ENCODE measurements around the gene KIFC1. TPM values are rescaled to one million over a fixed set of nuclear protein-coding genes. Genes with fewer than 3 reads are reported as not detected.

Gene KIFC1
- total and polyA plus RNA-seq, 9 of the 15 experiments (the other 6 are each of a cell fraction or from before 2014, with no cell fraction given) = 1.3 to 95.2 (median 76.9) TPM

DNA sequence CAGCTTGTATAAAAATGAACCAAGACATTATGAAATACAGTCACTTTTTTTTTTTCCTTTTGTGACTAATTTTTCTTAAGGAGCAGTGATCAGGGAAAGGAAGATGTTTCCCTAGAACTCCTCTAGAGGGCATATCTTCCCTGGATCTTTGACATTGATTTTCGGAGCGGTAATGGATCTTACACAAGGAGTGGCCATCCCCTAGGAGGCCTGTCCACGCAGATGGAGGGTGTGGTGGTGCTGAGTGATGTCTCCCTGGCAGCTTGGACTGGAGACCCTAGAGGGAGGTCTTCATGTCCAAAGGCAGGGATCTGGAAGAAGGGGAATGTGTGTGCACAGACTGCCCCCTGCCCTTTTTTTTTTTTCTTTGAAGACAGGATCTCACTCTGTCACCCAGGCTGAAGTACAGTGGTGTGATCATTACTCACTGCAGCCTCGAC lies 7.0 kb upstream of the KIFC1 start (continued):
- TF ChIP-seq MAZ (CRISPR knock-in tag; conservative IDR thresholded peaks at IDR 0.05 in 1 of 2, IDR thresholded peaks at IDR 0.05 in 1 of 2) (peak in 1 of 2 experiments; percentile 34; a peak in 1 of 4 replicates), SMAD4 (CRISPR knock-in tag; conservative IDR thresholded peaks at IDR 0.05) (0 out of 2 replicates have a peak, but pooled peaks have one; percentile 33), CHD2 (IDR thresholded peaks at IDR 0.05; ENCODE audit: low read depth, low read length) (no peak), NR2C1 (IDR thresholded peaks at IDR 0.05) (no peak), NR2C1 (tag; IDR thresholded peaks at IDR 0.05) (0 out of 2 replicates have a peak, but pooled peaks have one; percentile 10), ERF (CRISPR knock-in tag; IDR thresholded peaks at IDR 0.05) (no peak), PTRF (tag; IDR thresholded peaks at IDR 0.05) (no peak)
- TF ChIP-seq, protein P1, sequence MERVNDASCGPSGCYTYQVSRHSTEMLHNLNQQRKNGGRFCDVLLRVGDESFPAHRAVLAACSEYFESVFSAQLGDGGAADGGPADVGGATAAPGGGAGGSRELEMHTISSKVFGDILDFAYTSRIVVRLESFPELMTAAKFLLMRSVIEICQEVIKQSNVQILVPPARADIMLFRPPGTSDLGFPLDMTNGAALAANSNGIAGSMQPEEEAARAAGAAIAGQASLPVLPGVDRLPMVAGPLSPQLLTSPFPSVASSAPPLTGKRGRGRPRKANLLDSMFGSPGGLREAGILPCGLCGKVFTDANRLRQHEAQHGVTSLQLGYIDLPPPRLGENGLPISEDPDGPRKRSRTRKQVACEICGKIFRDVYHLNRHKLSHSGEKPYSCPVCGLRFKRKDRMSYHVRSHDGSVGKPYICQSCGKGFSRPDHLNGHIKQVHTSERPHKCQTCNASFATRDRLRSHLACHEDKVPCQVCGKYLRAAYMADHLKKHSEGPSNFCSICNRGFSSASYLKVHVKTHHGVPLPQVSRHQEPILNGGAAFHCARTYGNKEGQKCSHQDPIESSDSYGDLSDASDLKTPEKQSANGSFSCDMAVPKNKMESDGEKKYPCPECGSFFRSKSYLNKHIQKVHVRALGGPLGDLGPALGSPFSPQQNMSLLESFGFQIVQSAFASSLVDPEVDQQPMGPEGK (CRISPR knock-in tag; IDR thresholded peaks at IDR 0.05; ENCODE audit: borderline replicate concordance) = no peak
- TF ChIP-seq, protein P2, sequence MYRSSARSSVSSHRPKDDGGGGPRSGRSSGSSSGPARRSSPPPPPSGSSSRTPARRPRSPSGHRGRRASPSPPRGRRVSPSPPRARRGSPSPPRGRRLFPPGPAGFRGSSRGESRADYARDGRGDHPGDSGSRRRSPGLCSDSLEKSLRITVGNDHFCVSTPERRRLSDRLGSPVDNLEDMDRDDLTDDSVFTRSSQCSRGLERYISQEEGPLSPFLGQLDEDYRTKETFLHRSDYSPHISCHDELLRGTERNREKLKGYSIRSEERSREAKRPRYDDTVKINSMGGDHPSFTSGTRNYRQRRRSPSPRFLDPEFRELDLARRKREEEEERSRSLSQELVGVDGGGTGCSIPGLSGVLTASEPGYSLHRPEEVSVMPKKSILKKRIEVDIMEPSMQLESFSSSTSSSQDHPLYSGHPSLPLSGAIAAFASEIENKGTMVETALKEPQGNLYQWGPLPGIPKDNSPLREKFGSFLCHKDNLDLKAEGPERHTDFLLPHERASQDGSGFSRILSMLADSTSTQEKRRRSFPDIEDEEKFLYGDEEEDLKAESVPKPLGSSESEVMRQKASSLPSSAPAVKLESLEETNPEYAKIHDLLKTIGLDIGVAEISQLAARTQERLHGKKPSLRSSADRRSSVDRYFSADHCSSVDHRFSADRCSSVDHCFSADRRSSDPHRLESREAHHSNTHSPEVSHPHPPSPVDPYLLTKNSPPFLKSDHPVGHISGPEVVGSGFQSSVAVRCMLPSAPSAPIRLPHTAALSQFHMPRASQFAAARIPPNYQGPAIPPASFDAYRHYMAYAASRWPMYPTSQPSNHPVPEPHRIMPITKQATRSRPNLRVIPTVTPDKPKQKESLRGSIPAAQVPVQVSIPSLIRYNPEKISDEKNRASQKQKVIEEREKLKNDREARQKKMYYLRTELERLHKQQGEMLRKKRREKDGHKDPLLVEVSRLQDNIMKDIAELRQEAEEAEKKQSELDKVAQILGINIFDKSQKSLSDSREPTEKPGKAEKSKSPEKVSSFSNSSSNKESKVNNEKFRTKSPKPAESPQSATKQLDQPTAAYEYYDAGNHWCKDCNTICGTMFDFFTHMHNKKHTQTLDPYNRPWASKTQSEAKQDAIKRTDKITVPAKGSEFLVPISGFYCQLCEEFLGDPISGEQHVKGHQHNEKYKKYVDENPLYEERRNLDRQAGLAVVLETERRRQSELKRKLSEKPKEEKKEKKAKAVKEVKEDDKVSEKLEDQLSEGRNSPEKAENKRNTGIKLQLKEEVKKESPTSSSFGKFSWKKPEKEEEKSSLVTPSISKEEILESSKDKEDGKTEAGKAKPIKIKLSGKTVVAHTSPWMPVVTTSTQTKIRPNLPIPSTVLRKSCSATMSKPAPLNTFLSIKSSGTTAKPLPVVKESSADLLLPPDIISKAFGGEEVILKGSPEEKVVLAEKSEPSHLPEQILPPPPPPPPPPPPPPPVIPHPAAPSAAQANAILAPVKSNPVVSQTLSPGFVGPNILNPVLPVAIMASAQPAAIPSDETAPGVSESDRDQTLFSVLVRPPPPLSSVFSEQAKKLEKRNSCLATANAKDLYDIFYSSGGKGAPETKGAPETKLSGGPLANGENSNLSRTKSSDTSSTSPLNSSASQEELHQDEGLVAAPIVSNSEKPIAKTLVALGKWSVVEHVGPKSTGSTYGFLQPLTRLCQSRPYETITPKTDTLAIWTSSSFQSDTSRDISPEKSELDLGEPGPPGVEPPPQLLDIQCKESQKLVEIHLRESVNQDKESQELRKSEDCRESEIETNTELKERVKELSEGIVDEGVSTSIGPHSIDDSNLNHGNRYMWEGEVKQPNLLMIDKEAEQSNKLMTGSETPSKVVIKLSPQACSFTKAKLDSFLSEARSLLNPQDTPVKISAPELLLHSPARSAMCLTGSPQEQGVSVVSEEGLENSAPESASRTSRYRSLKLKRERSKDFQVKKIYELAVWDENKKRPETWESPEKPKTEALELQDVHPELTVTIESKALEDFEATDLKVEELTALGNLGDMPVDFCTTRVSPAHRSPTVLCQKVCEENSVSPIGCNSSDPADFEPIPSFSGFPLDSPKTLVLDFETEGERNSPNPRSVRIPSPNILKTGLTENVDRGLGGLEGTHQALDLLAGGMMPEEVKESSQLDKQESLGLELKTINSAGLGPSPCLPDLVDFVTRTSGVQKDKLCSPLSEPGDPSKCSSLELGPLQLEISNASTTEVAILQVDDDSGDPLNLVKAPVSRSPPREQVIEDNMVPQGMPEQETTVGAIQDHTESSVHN (IDR thresholded peaks at IDR 0.05; ENCODE audit: borderline replicate concordance in 1 of 2, low read depth in 1 of 2) = no peak
- TF ChIP-seq, protein P3, sequence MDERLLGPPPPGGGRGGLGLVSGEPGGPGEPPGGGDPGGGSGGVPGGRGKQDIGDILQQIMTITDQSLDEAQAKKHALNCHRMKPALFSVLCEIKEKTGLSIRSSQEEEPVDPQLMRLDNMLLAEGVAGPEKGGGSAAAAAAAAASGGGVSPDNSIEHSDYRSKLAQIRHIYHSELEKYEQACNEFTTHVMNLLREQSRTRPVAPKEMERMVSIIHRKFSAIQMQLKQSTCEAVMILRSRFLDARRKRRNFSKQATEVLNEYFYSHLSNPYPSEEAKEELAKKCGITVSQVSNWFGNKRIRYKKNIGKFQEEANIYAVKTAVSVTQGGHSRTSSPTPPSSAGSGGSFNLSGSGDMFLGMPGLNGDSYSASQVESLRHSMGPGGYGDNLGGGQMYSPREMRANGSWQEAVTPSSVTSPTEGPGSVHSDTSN (CRISPR knock-in tag; IDR thresholded peaks at IDR 0.05; ENCODE audit: low read depth) = no peak
- TF ChIP-seq, protein P3 (tag; conservative IDR thresholded peaks at IDR 0.05; ENCODE audit: low read depth) = peak; percentile 86
- TF ChIP-seq, protein P4, sequence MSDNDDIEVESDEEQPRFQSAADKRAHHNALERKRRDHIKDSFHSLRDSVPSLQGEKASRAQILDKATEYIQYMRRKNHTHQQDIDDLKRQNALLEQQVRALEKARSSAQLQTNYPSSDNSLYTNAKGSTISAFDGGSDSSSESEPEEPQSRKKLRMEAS (CRISPR knock-in tag; IDR thresholded peaks at IDR 0.05) = no peak
- TF ChIP-seq, protein P5, sequence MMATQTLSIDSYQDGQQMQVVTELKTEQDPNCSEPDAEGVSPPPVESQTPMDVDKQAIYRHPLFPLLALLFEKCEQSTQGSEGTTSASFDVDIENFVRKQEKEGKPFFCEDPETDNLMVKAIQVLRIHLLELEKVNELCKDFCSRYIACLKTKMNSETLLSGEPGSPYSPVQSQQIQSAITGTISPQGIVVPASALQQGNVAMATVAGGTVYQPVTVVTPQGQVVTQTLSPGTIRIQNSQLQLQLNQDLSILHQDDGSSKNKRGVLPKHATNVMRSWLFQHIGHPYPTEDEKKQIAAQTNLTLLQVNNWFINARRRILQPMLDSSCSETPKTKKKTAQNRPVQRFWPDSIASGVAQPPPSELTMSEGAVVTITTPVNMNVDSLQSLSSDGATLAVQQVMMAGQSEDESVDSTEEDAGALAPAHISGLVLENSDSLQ (IDR thresholded peaks at IDR 0.05) = peak; percentile 65
